Mucosa of stomach (tissue), 1 donor: ENCODE results near the gene CASR.

Experiments used
- H3K27me3 ChIP-seq: one replicate; pipeline ENCODE4 v1.7.0; 2013; ENCODE audit warnings: mild to moderate bottlenecking, low read length; ENCODE audit not compliant: control insufficient read depth, insufficient read depth
- H3K36me3 ChIP-seq: one replicate; pipeline ENCODE4 v1.7.0; 2013; ENCODE audit warnings: low read length; ENCODE audit not compliant: control insufficient read depth, insufficient read depth
- H3K4me1 ChIP-seq: one replicate; pipeline ENCODE4 v1.7.0; 2013; ENCODE audit warnings: mild to moderate bottlenecking, low read length; ENCODE audit not compliant: control insufficient read depth, insufficient read depth
- H3K4me3 ChIP-seq: one replicate; pipeline ENCODE4 v1.7.0; 2013; ENCODE audit warnings: low read length
- H3K9ac ChIP-seq: one replicate; pipeline ENCODE4 v1.7.0; 2013; ENCODE audit warnings: mild to moderate bottlenecking, low read length, moderate library complexity
- H3K9me3 ChIP-seq: one replicate; pipeline ENCODE4 v1.7.0; 2013; ENCODE audit warnings: mild to moderate bottlenecking, low read length, moderate library complexity; ENCODE audit not compliant: control insufficient read depth
- donor health status: Pancreatic carcinoma.

CASR gene

GRCh38 chr3:122299215-122299614, 115.7 kb downstream of the CASR start:
- H3K9ac ChIP-seq, result no peak overlapping the region
- H3K27me3 ChIP-seq, result no peaks in the 10 kb centered on the region
- no peak overlapping the region for H3K4me3 ChIP-seq
- no peaks in the 10 kb centered on the region for H3K9me3 ChIP-seq
- H3K4me1 ChIP-seq, result peaks cover 16% of the 10 kb centered on the region
- no peaks in the 10 kb centered on the region for H3K36me3 ChIP-seq

- H3K36me3 ChIP-seq, result no peaks in the 10 kb centered on the region
- H3K27me3 ChIP-seq, result no peaks in the 10 kb centered on the region
Measured at GRCh38 chr3:122299872-122300460, 116.5 kb downstream of the CASR start.

GRCh38 chr3:122301063-122301462, 117.6 kb downstream of the CASR start:
- H3K9ac ChIP-seq, result no peak overlapping the region
- no peak overlapping the region for H3K4me3 ChIP-seq
- no peaks in the 10 kb centered on the region for H3K4me1 ChIP-seq
- no peaks in the 10 kb centered on the region for H3K36me3 ChIP-seq
- no peaks in the 10 kb centered on the region for H3K27me3 ChIP-seq
- no peaks in the 10 kb centered on the region for H3K9me3 ChIP-seq

More at GRCh38 chr3:122299872-122300460, 116.5 kb downstream of the CASR start:
- no peaks in the 10 kb centered on the region for H3K9me3 ChIP-seq
- H3K9ac ChIP-seq, result no peak overlapping the region
- H3K4me3 ChIP-seq, result no peak overlapping the region
- H3K4me1 ChIP-seq, result peaks cover 8% of the 10 kb centered on the region

- Histone ChIP-seq H3K4me1 (peaks cover 8% of the 10 kb centered on the region), H3K9me3 (no peaks in the 10 kb centered on the region), H3K4me3 (no peak overlapping the region), H3K27me3 (no peaks in the 10 kb centered on the region), H3K36me3 (no peaks in the 10 kb centered on the region), H3K9ac (no peak overlapping the region)
Measured at GRCh38 chr3:122305818-122306621, 122.6 kb downstream of the CASR start.

GRCh38 chr3:122306622-122306953, 123.1 kb downstream of the CASR start:
- Histone ChIP-seq H3K9ac (no peak overlapping the region), H3K36me3 (no peaks in the 10 kb centered on the region), H3K27me3 (no peaks in the 10 kb centered on the region), H3K9me3 (no peaks in the 10 kb centered on the region), H3K4me3 (no peak overlapping the region), H3K4me1 (peaks cover 11% of the 10 kb centered on the region)

- H3K27me3 ChIP-seq, result no peaks in the 10 kb centered on the region
- H3K9ac ChIP-seq, result no peak overlapping the region
- H3K9me3 ChIP-seq, result no peaks in the 10 kb centered on the region
- no peak overlapping the region for H3K4me3 ChIP-seq
- peaks cover 11% of the 10 kb centered on the region for H3K4me1 ChIP-seq
- H3K36me3 ChIP-seq, result no peaks in the 10 kb centered on the region
Measured at GRCh38 chr3:122307094-122307687, 123.7 kb downstream of the CASR start.

GRCh38 chr3:122307976-122308375, 124.5 kb downstream of the CASR start:
- H3K9ac ChIP-seq, result no peak overlapping the region
- no peaks in the 10 kb centered on the region for H3K27me3 ChIP-seq
- no peaks in the 10 kb centered on the region for H3K36me3 ChIP-seq
- no peak overlapping the region for H3K4me3 ChIP-seq
- peaks cover 11% of the 10 kb centered on the region for H3K4me1 ChIP-seq
- no peaks in the 10 kb centered on the region for H3K9me3 ChIP-seq

GRCh38 chr3:122310361-122310760, 126.9 kb downstream of the CASR start:
- no peak overlapping the region for H3K9ac ChIP-seq
- no peaks in the 10 kb centered on the region for H3K27me3 ChIP-seq
- no peak overlapping the region for H3K4me3 ChIP-seq
- peaks cover 26% of the 10 kb centered on the region for H3K4me1 ChIP-seq
- H3K36me3 ChIP-seq, result no peaks in the 10 kb centered on the region
- no peaks in the 10 kb centered on the region for H3K9me3 ChIP-seq

- Histone ChIP-seq H3K27me3 (no peaks in the 10 kb centered on the region), H3K9ac (no peak overlapping the region), H3K9me3 (no peaks in the 10 kb centered on the region), H3K4me3 (no peak overlapping the region), H3K4me1 (peaks cover 27% of the 10 kb centered on the region), H3K36me3 (no peaks in the 10 kb centered on the region)
Measured at GRCh38 chr3:122312826-122313225, 129.4 kb downstream of the CASR start.

GRCh38 chr3:122313281-122313680, 129.8 kb downstream of the CASR start:
- no peaks in the 10 kb centered on the region for H3K36me3 ChIP-seq
- no peaks in the 10 kb centered on the region for H3K9me3 ChIP-seq
- H3K27me3 ChIP-seq, result no peaks in the 10 kb centered on the region
- no peak overlapping the region for H3K4me3 ChIP-seq
- H3K4me1 ChIP-seq, result peaks cover 29% of the 10 kb centered on the region
- no peak overlapping the region for H3K9ac ChIP-seq

GRCh38 chr3:122314228-122314876, 130.9 kb downstream of the CASR start:
- Histone ChIP-seq H3K4me1 (peaks cover 33% of the 10 kb centered on the region), H3K27me3 (no peaks in the 10 kb centered on the region), H3K9me3 (no peaks in the 10 kb centered on the region)

GRCh38 chr3:122315619-122316018, 132.2 kb downstream of the CASR start:
- Histone ChIP-seq H3K27me3 (no peaks in the 10 kb centered on the region), H3K4me3 (no peak overlapping the region), H3K36me3 (no peaks in the 10 kb centered on the region), H3K9me3 (no peaks in the 10 kb centered on the region), H3K4me1 (peaks cover 30% of the 10 kb centered on the region), H3K9ac (no peak overlapping the region)

More at GRCh38 chr3:122314228-122314876, 130.9 kb downstream of the CASR start:
- Histone ChIP-seq H3K36me3 (no peaks in the 10 kb centered on the region), H3K4me3 (no peak overlapping the region), H3K9ac (no peak overlapping the region)
